NCI-H2029 (cell line): ENCODE measurements around the gene TRAF5.

Experiments used
- DNase-seq: peaks from one replicate; lab custom pipeline; 2025; lab: John Stamatoyannopoulos, UW

The TRAF5 gene

DNA sequence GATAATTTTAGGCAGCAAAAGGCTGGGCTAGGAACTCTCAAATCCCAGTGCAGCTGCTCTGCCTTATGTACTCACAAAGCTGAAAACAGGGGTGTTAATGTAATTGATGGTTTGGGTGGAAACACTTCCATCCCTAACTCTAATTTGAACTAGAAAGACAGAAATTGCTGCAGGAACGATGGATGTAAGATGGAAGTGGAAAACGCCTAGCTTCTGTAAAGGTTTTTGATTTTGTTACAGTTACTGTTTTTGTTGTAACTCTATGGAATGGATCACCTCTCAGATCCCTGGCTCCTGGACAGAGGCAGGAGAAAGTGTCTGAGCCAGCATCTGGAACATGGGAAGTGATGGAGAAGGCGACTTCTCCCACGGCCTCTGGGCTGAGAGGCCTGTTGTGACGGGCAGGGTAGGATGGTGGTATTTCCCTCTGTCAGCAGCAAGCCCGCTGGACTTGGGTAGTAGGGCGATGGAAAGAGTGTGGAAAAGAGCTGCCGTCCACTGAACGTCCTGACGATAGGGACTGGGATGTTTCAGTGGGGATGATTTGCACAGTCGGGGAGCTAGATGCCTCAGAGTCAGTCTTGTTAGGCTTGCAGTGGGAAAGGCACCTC, 1.6 kb downstream of the TRAF5 start:
- DNase-seq: no peak

DNA sequence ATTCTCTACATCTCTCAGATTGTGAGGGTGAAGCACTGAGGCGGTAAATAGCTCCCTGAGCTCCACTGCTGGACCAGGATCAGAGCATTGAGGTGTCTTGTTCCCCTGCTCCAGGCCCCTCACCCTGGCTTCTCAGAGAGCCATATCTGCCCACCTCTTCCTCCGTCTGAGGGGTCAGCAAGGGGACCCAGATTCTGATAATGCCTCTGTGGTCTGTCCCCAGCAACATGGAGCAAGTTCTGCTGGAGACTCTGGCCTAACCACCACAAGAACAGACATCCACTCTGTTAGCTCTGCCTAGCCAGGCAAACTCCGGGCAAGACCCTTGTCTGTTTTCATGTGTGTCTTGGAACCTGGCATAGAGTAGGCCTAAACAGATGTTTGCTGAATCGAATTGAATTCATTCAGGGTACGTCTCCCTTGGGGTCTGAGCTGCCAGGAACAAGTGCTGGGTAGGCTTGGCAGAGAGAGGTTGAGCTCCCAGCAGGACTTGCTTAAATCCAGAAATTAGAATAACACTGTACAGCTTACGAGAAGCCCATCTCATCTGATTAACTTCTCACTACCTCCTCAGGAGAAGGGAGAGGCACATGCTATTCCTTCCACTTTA, 2.3 kb downstream of the TRAF5 start:
- DNase-seq: no peak

DNA sequence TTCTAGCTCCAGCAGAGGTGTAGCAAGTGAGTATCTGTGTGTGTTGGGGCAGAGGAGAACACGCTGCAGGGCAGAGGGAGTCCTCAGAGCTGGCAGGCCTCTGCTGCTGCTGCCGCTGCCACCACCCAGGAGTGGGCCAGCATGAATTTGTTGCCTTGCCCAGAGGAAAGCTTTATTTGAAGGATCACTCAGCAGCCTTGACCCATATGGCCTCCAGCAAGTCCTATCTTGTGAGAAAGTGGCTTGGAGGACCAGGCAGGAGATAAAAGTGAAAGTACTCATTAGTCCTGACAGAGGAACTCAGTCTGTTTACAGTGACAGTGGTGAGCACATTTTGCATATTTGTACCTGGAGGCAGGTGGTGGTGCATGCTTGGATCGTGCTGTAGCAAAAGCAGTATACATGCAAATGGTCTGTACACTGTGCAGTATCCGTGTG, 3.1 kb downstream of the TRAF5 start:
- DNase-seq: no peak

DNA sequence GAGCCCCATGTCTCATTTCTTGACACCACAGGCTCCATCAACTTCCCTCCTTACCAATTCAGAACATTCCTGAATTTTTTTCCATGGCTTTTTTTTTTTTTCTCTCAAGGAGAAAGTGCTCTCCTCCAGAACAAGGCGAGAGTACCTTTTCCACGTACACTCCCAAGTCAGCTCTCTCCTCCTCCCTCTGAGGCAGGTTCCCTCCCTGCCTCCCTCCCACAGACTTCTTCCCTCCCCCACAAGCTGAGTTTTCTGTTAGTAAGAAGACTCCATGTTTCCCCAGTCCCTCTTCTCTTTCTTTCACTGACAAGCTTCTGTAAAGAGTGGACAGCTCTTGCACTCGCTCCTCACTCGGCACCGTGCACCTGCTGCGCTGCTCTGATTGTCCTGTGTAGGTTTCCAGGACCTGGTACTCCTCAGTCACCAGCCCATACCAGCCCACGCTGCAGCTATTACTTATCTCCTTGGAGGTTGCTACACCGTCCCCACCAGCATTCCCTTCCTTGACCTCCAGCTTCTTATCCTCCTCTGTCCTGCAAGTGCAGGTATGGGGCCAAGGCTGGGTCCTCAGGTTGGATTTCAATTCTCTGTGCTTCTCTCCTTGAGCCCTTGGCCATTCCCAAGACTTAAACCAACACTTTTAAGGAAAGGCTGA, 3.8 kb downstream of the TRAF5 start:
- DNase-seq: no peak

DNA sequence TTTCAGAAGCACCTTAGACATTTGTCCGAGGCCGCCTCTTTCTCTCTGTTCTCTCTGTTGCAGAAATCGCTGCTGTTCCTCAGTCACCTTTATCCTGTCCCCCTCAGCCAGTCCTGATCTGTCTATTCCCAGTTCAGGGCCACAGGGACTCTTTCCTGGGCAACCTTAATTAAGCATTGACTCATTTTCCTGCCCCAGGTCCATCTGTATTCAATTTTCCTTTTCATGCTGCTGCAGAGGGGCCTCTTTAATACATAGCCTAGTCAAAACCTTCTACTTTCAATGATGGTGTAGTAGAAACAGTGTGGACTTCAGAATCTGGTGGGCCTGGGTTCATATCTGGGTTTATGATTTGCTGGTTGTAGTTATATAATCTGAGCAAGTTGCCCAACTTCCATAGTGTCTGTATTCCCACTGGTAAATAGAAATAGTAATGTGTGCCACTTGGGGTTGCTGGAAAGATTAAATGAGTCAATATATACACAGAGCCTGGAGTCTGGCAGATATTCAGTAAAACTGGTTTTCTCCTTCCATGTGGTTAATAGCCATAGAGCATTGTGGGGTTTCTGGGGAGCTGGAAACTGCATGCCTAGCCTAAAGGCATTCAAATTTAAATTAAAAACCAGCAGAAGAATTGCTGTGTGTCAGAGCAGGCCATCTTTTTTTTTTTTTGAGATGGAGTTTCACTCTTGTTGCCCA, 4.5 kb downstream of the TRAF5 start:
- no peak for DNase-seq

DNA sequence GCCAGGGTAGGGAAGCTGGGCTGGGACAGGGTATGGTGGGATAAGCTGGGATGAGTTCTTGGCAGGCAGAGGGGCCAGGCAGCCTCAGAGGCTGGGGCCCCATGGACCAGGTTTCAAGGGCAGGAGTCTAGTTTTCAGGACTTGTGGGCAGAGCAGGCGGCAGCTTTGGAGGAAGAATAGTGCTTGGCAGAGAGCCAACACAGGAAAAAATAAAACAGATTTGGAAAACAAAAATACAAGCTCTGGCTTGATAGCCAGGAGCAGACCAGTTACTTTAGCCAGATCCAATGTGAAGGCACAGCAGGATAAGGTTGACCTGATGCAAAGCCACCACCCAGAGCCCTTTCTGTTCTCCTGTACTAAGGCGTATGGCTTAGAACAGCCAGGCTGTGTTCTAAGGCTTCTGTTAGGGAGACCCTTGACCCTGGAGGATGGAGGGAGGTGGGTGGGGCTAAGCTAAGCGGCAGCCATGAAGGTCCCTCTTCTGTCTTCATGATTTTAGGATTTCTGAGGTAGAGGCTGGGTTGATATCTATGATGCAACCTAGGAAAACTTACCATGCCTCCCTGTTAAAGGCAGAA, 5.5 kb downstream of the TRAF5 start:
- no peak for DNase-seq

DNA sequence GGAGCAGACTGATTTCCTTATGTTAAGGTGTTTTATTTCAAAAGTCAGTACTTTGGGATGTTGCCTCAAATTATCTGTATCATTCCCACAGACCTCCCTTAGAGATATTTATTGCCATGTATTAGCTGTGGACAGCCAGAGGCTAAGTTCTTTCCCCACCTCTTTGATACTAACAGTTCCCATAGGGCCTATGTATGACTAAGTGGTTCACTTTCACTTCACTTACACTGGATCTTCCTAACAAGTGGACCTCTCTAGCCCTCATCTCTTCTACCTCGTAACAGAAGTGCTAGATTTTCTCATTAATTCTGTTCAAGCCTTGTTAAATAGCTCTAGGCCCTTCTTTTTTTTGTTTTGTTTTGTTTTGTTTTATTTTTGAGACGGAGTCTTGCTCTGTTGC, 6.2 kb downstream of the TRAF5 start:
- DNase-seq: no peak

DNA sequence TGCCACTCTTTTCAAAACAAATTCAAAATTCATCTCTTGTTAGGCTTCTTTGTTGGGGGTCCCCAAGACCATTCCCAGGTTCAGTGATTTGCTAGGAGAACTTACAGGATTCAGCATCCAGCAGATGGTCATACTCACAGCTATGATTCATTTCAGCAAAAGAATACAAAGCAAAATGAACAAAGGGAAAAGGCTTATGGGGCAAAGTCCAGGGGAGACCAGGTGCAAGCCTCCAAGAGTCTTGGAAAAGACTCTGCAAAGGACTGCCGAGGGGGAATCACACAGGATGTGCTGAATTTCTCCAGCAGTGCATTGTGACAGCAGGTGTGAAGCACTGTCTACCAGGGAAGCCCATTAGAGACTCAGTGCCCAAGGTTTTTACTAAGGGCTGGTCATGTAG, 7.3 kb downstream of the TRAF5 start:
- DNase-seq: no peak

DNA sequence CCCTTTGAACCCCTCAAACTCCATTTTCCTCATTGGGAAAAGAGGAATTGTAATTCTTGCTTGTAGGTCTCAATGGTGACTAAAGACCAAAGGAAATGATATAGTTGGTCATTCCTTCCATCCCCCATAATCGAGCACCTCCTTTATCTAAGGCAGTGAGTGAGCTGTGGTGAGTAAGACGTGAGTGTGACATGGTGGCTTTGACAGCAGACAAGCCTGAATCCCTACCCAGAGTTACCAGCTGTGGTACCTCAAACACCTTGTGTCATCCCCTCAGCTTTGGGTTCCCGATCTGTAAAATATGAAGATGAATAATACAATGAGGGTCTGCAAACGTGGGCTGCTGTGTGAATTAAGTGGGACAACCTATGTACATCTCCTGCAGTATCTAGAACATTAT, 8.4 kb downstream of the TRAF5 start:
- no peak for DNase-seq

DNA sequence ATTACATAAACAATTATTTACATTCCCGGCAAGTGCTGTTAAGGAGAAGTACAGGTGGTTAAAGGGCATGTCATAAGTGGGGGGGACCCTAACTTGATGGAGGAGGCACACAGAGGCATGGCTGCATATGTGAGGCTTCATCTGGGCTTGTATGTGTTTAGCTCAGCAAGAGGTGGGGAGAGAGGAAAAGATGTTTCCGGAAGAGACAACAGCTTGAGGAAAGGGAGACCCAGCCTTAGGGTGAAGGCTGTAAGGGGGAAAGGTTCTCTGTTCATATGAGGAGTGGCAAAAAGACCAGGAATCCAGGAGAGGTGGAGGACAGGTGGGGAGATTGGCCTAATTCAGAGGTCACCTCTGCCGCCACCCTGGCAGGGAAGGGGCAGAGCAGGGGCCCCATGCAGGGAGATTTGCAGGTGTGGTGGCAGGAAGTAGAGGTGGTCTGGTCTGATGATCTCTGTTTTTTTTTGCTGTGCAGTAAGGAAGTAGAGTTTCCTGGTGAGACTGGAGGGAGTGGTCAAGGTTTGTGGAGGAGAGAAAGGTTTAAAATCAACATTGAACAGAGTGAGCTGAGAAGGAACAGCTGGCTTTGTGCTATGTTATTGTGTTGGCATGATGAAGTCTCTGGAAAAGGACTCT, 9.0 kb downstream of the TRAF5 start:
- DNase-seq: peak; percentile 23

DNA sequence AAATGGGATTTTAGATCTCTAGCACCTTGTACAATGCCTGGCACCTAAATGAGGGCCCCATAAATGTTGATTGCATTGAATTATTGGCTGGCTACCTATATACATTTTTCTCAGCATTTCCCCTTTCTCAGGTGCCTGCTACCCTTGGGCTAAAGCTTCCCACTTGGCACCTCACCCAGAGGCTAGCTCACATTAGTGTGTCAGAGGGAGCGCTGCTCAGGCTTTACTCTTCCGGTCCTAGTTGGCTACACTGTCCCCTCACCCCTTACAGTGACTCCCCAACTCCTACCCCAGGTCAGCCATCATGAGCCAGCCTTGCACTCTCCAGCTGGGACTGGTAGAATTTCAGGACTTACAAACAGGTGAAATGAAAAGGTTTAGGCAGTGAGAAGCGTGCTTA, 9.5 kb downstream of the TRAF5 start:
- DNase-seq: no peak

DNA sequence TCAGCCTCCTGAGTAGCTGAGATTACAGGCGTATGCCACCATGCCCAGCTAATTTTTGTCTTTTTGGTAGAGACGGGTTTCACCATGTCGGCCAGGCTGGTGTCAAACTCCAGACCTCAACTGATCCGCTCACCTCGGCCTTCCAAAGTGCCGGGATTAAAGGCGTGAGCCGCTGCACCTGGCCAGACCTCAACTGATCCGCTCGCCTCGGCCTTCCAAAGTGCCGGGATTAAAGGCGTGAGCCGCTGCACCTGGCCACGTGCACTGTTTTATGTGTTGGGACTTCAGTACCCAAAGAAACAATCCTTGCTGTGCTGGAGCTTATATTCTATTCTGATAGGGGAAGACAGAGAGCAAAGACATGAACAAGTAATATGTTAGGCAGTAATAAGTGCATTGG, 10.1 kb downstream of the TRAF5 start:
- DNase-seq: no peak

DNA sequence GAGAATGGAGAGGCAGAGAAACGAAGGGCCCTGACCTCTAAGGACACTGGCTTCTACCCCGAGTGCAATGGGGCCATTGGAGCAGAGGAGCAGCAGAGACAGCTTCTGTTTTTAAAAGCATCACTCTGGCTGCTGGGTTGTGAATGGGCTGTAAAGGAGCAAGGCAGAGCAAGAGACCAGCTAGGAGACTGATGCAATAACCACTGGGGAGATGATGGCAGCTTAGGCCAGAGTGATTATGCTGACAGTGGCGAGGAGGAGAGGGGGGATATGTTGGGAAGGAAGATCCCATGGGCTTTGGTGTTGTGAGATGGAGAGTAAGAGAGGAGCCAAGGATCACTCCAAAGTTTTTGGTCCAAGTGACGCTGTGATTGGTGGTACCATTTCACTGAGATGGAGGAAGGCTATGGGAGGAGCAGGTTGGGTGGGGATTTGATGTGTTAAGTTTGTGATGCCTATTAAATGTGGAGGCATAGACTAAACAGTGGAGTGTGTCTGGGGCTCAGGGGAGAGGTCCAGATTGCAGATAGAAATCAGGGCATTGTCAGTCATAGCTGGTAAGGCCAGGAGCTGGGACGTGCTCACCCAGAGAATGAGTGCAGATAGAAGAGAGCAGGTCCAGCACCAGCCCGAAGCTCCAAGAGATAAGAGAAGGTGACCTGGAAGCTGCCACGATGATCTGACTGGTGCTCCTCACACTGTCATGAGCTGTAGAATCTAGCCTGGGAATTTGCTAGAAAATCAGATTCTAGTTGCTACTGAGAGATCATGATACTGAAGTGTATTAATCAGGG, 11.0 kb downstream of the TRAF5 start:
- no peak for DNase-seq

DNA sequence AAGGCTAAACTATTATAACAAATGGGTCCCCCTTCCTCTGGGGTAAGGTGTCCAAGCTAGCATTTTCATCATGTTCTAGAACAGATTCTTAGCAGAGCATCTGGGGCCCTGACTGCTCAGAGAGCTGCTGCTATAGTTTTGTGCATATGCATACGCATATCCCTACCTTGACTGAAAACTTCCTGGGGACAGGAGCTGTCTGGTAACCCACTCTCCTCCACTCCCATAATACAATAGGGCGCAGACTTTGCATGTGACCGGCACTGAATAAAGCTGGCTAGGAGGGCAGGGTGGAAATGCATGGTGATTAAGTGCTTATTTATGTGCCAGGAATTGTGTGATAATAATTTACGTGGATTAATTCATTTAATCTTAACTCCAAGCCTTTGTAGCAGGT, 11.6 kb downstream of the TRAF5 start:
- no peak for DNase-seq

DNA sequence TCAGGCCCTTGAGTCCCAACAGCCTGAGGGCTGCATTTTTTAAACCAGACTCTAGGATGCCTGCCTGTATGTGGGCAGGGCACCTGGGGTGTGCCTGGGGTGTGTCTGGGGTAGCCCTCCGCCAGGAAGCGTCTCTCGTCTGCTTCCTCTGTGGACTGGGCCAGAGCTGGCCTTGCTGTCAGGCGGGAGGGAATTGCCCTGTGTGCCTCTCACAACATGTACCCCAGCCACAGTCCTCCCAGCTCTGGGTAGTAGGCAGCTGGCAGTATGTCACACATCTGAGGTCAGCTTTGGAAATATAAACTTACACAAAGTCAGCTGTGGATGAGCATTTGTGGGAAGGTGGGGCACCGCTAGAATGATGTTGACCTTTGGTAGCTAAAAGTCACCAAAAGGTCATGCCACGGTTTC, 13.0 kb downstream of the TRAF5 start:
- DNase-seq: no peak

DNA sequence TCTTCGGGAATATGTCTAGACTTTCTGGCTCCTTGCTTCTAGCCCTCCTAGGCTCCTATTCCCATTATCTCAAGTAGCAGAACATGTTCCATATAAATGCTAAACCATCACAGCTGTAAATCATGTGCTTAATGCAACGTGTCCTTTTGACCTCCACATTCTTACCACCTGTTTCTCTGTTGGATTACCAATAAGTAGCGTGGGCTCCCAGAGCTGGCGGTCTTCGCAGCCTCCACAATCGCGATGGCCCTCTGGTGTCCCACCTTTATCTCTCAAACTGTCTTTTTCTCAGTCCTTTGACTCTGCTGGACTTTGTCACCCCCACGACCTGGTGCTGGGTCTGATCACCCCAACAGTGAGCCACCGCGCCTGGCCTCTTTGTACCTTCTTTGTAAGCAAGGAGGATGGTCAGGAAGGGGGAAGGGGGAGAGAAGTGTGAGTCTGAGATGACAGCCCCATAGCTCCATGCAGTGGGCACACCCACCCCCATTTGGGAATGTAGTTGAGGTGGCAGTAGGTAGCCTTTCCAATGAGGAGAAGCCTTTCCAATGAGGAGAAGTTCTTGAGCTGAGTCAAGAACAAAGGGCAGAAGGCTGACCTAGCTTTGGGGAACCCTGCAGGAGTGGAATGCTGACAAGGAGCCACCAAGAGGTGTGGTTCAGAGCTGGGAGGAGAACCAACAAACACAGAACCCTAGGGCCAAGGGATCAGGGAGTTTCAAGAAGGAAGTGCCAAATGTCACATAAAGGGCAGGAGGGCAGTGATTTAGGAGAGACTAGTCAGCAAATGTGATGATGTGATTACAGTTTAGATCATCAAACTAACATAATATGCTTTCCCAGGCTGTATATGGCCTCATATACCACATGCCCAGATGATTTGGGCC, 14.2 kb downstream of the TRAF5 start:
- DNase-seq: no peak

DNA sequence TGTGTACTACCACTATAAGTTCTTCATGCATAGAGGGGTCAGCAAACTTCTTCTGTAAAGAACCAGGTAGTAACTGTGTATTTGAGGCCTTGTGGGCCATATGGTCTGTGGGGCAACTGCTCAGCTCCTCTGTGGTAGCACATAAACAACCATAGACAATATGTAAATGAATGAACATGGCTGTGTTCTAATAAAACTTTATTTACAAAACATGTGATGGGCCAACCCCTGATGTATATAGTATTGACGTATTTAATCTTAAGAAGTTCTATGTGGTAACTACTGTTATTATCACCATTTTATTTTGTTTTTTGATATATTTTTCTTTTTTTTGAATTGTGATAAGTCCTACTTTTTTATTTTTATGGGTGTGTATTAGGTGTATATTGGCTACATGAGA, 15.4 kb downstream of the TRAF5 start:
- DNase-seq: no peak

DNA sequence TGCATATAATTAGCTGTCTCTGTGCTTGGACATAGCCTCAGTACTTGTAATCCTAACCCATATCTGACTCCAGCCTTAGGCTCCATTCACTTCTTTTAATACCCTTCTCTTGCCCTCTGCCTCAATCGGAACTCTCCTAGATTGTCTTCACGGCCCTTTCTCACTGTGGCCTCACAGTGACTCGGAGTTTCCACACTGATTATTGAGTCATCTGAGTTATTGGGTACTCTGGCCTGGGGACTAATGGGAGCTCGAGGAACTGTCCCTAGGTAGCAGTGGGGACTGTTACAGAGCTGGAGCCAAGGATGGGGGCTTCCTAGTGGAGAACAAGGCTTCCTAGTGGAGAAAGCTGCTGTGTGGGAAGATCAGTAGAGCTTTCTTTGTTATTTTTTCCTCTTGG, 17.0 kb downstream of the TRAF5 start:
- DNase-seq: no peak

DNA sequence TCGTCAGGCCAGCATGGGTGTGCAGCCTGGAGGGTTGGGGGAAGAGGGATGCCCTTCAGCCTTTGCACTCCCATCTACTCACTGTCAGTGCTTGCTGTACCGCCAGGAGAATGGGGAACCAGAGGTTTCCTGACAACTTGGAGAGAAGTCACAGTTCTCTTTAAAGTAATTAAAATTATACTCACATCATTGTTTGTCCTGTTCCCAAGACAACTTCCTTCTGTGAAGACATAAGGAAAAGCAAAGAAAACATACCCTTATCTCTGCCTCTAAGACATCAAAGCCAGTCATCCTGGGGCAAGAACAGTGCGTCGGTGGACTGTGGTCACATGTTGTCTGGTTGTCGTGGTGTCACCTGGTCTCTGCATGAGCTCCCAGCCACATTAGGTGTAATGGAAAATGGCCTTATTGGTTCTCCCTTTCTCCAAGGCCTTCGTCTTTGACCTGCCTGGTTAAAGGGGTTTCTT, 17.6 kb downstream of the TRAF5 start:
- DNase-seq: no peak

DNA sequence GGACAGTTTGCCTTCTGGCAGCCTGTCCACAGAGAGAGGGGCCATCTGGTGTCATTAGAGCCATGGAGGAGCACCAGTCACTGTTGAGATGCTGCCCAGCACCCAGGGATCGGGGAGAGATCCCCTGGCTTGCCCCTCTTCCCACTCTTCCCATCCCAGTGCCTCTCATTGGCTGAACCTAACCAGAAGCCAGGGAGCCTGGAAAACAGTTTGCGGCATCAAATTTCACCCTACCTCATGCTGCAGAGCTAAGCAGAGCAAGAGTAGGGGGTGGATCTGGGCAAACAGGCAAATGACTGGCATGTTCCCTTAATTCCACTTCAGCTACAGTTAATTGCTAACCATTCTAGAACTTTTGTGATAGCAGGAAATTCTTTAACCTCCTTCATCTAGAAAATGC, 19.1 kb downstream of the TRAF5 start:
- DNase-seq: peak; percentile 49
